WERI-Rb-1 (cell line): ENCODE measurements around the gene HOOK2.
"Not testable (repeated sequence)": the region's sequence is repeated elsewhere in the genome, so short reads cannot be mapped to it uniquely, and the experiment has no call there.

Experiments
- DNase-seq: peaks from one replicate; pipeline ENCODE4 v3.0.0-alpha.2; 2020
- H3K27ac ChIP-seq: fragments of 250-450 bp; sonication (Bioruptor Pico); 2 replicates; pipeline ENCODE4 v1.5.1; 2020; ENCODE audit warnings: mild to moderate bottlenecking, moderate library complexity
- H3K27me3 ChIP-seq: fragments of 250-450 bp; sonication (Bioruptor Pico); 2 replicates; pipeline ENCODE4 v1.5.1; 2021; ENCODE audit warnings: mild to moderate bottlenecking, low read depth, moderate library complexity; ENCODE audit not compliant: insufficient read depth, severe bottlenecking
- H3K36me3 ChIP-seq: fragments of 250-450 bp; sonication (Bioruptor Pico); 2 replicates; pipeline ENCODE4 v1.5.1; 2020; ENCODE audit warnings: mild to moderate bottlenecking, moderate library complexity
- H3K4me3 ChIP-seq: 2 replicates; pipeline ENCODE4 v1.5.1; 2011; ENCODE audit warnings: low read depth, mild to moderate bottlenecking, control low read depth, low read length
- H3K9me3 ChIP-seq: fragments of 250-450 bp; sonication (Bioruptor Pico); 2 replicates; pipeline ENCODE4 v1.5.1; 2021; ENCODE audit warnings: mild to moderate bottlenecking, moderate library complexity; ENCODE audit not compliant: severe bottlenecking
- TF ChIP-seq, protein P1 (sequence below): IDR thresholded peaks from 2 replicates; pipeline ENCODE4 v1.5.1; 2011; ENCODE audit warnings: low read depth, mild to moderate bottlenecking, control low read depth, inconsistent platforms, low read length

The HOOK2 gene

DNA sequence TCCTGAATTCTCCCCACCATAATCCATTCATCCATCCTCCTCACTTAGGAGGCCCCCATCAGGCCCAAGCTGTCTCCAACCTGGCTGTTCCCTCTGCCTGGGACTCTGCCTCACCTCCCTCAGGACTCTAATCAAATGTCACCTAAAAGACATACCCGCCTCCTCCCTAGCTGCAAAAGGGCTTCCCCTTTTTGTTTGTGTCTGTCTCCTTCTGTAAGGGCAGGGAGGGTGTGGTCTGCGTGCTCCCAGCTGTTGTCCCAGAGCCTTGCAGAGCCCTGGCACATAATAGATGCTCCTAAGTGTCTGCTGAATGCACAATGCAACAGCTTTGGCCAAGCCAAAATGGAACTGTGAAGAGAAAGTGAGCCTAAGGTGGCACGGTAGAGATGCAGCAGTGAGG lies 45.3 kb downstream of the HOOK2 start:
- Histone ChIP-seq H3K9me3 (no peaks in the 10 kb centered on the region), H3K4me3 (no peak overlapping the region), H3K36me3 (peaks cover 52% of the 10 kb centered on the region), H3K27me3 (no peaks in the 10 kb centered on the region), H3K27ac (no peak overlapping the region)
- no peak for DNase-seq
- TF ChIP-seq, protein P1, sequence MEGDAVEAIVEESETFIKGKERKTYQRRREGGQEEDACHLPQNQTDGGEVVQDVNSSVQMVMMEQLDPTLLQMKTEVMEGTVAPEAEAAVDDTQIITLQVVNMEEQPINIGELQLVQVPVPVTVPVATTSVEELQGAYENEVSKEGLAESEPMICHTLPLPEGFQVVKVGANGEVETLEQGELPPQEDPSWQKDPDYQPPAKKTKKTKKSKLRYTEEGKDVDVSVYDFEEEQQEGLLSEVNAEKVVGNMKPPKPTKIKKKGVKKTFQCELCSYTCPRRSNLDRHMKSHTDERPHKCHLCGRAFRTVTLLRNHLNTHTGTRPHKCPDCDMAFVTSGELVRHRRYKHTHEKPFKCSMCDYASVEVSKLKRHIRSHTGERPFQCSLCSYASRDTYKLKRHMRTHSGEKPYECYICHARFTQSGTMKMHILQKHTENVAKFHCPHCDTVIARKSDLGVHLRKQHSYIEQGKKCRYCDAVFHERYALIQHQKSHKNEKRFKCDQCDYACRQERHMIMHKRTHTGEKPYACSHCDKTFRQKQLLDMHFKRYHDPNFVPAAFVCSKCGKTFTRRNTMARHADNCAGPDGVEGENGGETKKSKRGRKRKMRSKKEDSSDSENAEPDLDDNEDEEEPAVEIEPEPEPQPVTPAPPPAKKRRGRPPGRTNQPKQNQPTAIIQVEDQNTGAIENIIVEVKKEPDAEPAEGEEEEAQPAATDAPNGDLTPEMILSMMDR, result no peak

DNA sequence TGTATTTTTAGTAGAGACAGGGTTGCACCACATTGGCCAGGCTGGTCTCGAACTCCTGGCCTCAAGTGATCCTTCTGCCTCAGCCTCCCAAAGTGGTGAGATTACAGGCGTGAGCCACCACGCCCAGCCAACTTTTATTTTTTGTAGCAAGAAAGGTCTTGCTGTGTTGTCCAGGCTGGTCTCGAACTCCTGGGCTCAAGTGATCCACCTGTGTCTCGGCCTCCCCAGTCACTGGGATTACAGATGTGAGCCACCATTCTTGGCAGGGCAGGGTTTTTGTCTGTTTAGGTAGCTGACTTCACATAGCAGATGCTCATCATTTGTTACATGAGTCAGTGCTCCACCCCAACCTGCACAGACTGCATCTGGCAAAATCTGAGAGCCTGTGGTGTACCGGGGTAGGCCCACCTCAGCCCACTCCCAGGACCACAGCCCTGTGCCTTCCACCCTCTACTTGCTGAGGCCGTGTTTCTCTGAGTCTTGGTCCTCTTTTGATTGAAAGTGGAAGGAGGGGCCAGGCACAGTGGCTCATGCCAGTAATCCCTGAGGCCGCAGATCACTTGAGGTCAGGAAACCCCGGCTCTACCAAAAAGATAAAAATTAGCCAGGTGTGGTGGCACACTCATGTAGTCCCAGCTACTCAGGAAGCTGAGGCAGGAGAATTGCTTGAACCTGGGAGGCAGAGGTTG lies 47.5 kb downstream of the HOOK2 start:
- Histone ChIP-seq H3K27ac (no peak overlapping the region), H3K9me3 (no peaks in the 10 kb centered on the region), H3K27me3 (no peaks in the 10 kb centered on the region), H3K4me3 (no peak overlapping the region), H3K36me3 (peaks cover 45% of the 10 kb centered on the region)
- TF ChIP-seq, protein P1, result no peak
- no peak for DNase-seq

DNA sequence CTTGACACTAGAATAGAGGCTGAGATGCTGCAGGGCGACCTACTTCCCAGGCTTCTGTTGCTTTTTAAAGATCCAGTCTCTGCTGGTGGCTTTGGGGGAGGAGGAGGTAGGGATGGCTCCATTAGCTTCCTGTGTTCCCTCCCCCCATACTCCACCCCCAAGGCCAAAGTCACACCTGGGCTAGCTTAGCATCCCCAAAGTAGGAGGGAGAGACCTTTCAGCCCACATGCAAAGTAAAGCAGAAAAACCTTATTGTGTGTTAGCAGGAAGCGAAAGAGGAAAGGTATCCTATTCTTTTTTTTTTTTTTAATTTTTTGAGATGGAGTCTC lies 48.4 kb downstream of the HOOK2 start:
- DNase-seq, result no peak

DNA sequence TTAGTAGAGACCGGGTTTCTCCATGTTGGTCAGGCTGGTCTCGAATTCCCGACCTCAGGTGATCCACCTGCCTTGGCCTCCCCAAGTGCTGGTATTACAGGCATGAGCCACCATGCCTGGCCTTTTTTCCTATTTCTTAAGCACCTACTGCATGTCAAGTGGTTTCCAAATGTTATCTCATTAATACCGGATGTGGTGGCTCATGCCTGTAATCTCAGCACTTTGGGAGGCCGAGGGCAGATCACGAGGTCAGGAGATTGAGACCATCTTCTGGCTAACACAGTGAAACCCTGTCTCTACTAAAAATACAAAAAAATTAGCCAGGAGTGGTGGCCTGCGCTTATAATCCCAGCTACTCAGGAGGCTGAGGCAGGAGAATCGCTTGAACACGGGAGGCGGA lies 49.7 kb downstream of the HOOK2 start:
- peaks cover 29% of the 10 kb centered on the region for H3K36me3 ChIP-seq
- H3K4me3 ChIP-seq, H3K9me3 ChIP-seq, H3K27me3 ChIP-seq, DNase-seq, H3K27ac ChIP-seq: not testable (repeated sequence)

More for the DNA sequence above, 48.4 kb downstream of the HOOK2 start:
- no peak overlapping the region for H3K4me3 ChIP-seq
- no peaks in the 10 kb centered on the region for H3K27me3 ChIP-seq
- H3K27ac ChIP-seq, result no peak overlapping the region
- TF ChIP-seq, protein P1, result no peak
- peaks cover 39% of the 10 kb centered on the region for H3K36me3 ChIP-seq
- no peaks in the 10 kb centered on the region for H3K9me3 ChIP-seq

DNA sequence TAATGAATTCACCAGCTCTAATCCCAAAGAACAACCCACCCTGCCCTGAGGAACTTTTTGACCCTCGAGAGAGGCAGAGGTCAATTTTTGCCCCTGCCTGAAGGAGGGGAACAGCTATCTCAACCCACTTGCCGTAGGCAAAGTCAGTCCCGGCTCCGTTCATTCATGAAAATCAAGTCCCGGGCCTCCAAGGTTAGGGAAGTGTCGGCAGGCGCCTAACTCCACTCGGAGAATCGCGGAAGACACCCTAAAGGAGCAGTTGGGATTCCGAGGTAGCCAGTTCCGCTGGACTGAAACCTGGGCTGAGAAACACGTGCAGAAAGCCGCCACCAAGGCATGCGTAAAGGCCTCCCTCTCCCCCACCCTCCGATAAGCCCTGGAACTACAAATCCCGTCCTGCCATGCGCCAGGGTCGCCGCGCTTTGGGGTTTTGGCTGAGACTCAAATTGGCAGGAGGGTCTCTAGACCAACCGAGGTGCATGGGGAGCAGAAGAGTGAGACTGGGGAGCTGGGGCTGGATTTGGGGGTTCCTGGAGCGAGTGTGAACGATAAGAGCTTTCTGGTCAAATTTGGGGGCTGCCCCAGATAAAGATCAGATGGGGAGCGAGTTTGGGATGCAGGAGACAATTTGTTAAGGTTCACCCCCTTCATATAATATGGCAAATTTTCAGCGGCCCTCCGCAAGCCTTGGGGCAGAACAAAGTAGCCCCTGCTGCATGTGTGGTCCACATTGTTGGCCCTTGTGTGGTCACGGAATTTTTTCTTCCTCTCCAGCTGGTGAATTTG lies 51.5 kb downstream of the HOOK2 start, which contains the start of gene TNPO2:
Gene TNPO2 (minus strand): TSS at position 292 of the 786 bp plus-strand sequence. CDS start 2,955 bp downstream, outside the sequence.
- no peaks in the 10 kb centered on the region for H3K9me3 ChIP-seq
- peak within 1 kb of the TSS; percentile 87 for H3K4me3 ChIP-seq
- H3K27ac ChIP-seq, result peak within 1 kb of the TSS; percentile 97
- peaks cover 31% of the 10 kb centered on the region for H3K36me3 ChIP-seq
- no peaks in the 10 kb centered on the region for H3K27me3 ChIP-seq
- TF ChIP-seq, protein P1, result no peak
- peak; percentile 81 for DNase-seq

DNA sequence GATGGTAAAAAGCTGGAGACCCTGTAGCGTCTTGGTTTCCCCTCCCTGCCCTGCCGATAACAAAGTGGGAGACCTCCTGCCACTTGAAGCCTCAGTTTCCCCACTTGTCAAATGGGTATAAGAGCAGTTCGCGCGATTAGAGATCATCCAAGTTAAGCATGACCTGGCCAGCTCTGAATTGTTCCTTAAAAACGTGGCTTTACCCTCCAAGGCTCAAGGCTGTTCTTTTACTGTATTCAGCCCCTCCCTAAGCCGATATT lies 52.0 kb downstream of the HOOK2 start:
- H3K4me3 ChIP-seq, result peak overlapping the region; percentile 87
- no peak for DNase-seq
- TF ChIP-seq, protein P1, result no peak
- H3K27ac ChIP-seq, result peak overlapping the region; percentile 97
- no peaks in the 10 kb centered on the region for H3K9me3 ChIP-seq
- no peaks in the 10 kb centered on the region for H3K27me3 ChIP-seq
- peaks cover 32% of the 10 kb centered on the region for H3K36me3 ChIP-seq
